Skeletal muscle satellite cell (primary cell): ENCODE data around the gene CIDEB.

Experiments used
- H3K27me3 ChIP-seq: 2 replicates; pipeline ENCODE4 v1.7.0; 2013; ENCODE audit warnings: low read length; ENCODE audit not compliant: control insufficient read depth, insufficient read depth
- H3K36me3 ChIP-seq: 2 replicates; pipeline ENCODE4 v1.7.0; 2013; ENCODE audit warnings: mild to moderate bottlenecking, control low read depth, low read length; ENCODE audit not compliant: insufficient read depth
- H3K4me1 ChIP-seq: 2 replicates; pipeline ENCODE4 v1.7.0; 2013; ENCODE audit warnings: low read length; ENCODE audit not compliant: control insufficient read depth, insufficient read depth
- H3K4me2 ChIP-seq: 2 replicates; pipeline ENCODE4 v1.7.0; 2013; ENCODE audit warnings: mild to moderate bottlenecking, low read length
- H3K4me3 ChIP-seq: 2 replicates; pipeline ENCODE4 v1.7.0; 2013; ENCODE audit warnings: low read length
- H3K9ac ChIP-seq: 2 replicates; pipeline ENCODE4 v1.7.0; 2013; ENCODE audit warnings: mild to moderate bottlenecking, low read depth, low read length, moderate library complexity
- H3K9me3 ChIP-seq: replicated peaks from 2 replicates; pipeline ENCODE4 v1.7.0; 2013; ENCODE audit warnings: mild to moderate bottlenecking, control low read depth, low read length

CIDEB gene

DNA sequence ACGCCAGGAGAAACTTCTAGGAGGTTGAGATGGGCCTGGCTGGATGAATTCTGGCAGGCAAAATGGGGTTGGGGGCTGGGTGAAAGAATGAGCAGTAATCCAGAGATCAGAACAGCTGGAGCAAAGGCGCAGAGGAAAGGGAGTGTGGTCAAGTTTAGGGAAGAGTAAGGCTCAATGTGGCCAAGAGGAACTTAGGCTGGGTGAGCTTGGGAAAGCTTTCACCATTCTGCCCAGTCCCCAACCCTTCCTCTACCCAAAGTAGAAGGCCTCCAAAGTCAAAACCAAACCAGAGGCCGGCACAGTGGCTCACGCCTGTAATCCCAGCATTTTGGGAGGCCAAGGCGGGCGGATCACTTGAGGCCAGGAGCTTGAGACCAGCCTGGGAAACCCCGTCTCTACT, 26.1 kb downstream of the CIDEB start:
- no peak overlapping the region for H3K9ac ChIP-seq

DNA sequence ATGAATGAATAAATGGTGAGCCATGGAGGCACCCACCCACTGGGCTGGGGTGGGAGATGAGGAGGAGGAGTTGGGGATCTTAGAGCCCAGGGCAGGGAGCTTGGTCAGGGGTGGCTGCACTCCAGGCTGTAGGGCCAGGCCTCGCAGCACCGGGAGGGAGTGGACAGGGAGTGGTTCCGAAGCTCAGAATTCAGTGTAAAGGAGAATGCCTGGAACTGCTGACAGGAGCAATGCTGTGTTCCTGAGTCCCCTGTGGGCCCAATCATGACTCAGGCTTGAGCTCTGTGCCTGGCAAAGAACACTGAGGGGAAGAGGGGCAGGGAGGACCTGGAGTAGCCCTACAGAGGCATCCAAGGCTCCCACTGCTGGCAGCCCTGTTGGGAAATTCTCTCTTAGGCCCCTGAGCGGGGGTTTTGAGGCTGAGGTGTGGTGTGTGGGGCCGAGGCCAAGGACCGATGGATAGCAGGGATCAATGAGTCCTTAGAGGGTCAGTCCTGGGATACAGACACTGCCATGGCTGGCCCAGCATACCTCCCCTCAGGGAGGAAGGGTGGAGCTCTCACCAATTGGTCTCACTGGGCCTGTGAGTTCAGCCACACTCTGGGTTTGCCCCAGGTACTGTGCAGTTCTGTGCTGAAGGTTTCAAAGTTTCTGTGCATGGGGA, 26.8 kb downstream of the CIDEB start:
- Histone ChIP-seq H3K4me3 (no peak overlapping the region), H3K4me2 (no peak overlapping the region), H3K9me3 (no peaks in the 10 kb centered on the region), H3K36me3 (no peaks in the 10 kb centered on the region), H3K4me1 (no peaks in the 10 kb centered on the region), H3K9ac (no peak overlapping the region), H3K27me3 (no peaks in the 10 kb centered on the region)

More for the DNA sequence above, 26.1 kb downstream of the CIDEB start:
- Histone ChIP-seq H3K4me1 (no peaks in the 10 kb centered on the region), H3K4me2 (no peak overlapping the region), H3K9me3 (no peaks in the 10 kb centered on the region), H3K27me3 (no peaks in the 10 kb centered on the region), H3K36me3 (no peaks in the 10 kb centered on the region), H3K4me3 (no peak overlapping the region)

DNA sequence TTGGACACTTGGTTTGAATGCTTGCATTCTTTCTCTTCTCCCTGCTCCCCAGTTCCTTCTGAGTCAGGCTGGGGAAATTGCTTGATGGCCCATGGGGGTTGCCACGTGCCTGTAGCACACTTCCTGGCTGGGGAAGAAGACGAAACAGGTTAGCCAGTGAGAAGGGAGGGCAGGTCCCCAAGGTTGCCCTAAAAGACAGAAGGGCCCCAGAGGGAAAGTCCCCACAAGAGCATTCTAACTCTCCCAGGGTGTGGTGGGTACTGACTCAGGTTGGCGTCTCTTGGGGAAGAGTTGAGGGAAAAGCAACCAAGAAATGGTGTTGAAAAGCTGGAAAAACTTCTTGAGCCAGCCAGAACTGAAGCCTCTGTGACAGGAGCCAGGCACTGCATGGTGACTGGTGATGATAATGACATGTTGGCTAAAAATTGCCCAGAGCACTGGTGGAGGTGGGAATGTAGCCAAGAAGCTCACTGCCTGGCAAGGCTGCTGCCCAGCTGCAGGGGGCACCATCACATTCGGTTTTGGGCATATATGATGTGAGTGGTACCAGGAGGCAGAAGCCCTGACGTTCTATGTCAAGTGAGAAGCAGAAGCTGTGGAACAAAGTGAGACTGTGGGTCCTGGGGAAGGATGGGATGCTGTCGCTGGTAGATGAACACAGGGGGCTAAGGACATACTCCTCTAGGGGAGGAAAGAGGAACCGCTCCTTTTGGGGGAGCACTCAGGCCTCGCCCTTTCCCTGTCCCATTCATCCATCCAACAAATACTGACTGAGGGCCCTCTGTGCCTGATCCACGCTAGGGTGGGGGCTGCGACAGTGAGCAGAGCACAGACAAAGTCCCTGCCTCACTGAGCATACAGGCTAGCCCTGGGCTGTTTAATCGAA, 28.2 kb downstream of the CIDEB start:
- peak overlapping the region; percentile 0 for H3K4me2 ChIP-seq
- no peaks in the 10 kb centered on the region for H3K4me1 ChIP-seq
- H3K4me3 ChIP-seq: no peak overlapping the region
- no peaks in the 10 kb centered on the region for H3K27me3 ChIP-seq
- no peaks in the 10 kb centered on the region for H3K36me3 ChIP-seq
- H3K9ac ChIP-seq: no peak overlapping the region
- H3K9me3 ChIP-seq: no peaks in the 10 kb centered on the region

DNA sequence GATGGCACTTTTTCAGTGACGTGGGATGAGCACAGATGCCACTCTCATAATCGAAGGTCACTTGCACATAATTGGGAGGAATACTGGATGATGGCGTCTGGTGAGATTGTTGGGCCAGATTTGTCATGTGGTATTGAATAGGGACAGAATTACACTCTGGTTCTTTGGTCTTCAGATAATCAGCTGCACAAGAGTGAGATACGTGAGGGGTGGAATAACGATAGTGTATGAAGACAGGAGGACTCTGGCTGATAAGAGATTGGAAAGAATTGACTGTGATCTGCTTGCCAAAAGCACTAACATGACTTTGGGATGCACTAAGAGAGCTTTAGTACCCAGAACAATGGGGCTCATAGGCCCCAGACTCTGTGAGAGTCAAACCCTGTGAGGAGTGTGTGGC, 29.4 kb downstream of the CIDEB start:
- Histone ChIP-seq H3K4me3 (no peak overlapping the region), H3K4me2 (no peak overlapping the region), H3K9me3 (no peaks in the 10 kb centered on the region), H3K4me1 (no peaks in the 10 kb centered on the region), H3K9ac (no peak overlapping the region), H3K36me3 (no peaks in the 10 kb centered on the region), H3K27me3 (no peaks in the 10 kb centered on the region)

DNA sequence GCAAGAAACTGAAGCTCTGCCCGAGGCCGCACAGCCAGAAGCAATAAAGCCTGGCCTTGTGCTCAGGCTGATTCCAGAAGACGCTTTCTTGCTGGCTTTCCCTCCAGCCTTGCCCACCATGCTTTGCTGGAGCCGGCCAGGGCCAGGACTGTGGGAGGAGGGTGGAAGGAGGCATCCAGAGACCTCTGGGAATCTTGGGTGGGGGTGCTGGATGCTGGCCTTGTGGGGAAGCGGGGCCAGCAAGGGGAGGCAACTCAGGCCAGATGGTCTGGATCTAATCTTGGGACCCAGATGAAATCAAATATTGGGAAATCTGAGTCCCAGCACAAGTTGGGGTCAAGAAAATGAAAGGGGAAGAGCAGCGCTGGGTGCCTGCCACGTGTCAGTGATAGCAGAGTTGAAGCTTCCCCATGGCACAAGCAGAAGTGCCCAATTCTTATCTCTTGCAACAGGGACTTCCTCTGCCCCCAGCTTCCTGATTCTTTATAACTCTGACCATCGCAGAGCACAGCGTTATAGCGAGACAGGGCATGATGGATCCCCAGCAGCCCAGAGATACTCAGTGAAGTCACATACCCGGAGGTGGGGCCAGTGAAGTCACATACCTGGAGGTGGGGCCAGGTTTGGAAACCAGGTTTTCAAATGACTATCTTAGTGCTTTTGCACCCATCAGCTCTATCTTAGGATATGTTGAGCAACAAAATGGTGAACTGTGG, 30.0 kb downstream of the CIDEB start:
- no peak overlapping the region for H3K4me3 ChIP-seq
- H3K9ac ChIP-seq: no peak overlapping the region
- no peaks in the 10 kb centered on the region for H3K27me3 ChIP-seq
- H3K4me2 ChIP-seq: no peak overlapping the region
- no peaks in the 10 kb centered on the region for H3K4me1 ChIP-seq
- H3K9me3 ChIP-seq: no peaks in the 10 kb centered on the region
- H3K36me3 ChIP-seq: no peaks in the 10 kb centered on the region

DNA sequence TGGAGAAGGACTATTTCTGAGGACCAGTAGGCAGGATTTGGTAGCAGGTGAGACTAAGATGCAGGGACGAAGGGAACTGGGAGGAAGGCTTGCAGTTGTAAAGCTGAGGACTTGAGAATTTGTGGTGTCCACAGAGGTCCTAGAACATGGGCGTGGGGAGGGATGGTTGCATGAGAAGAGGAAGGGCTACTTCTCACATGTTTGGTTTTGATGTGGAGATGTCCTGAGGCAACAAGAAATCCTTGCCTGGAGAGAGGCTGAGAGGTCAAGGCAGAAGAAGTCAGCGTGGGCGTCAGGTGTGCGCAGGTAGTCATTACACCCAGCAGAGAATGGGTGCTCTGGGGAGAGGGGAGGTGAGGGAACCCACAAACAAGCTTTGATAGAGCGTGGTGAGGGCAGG, 30.7 kb downstream of the CIDEB start:
- no peaks in the 10 kb centered on the region for H3K36me3 ChIP-seq
- H3K4me1 ChIP-seq: no peaks in the 10 kb centered on the region
- H3K4me2 ChIP-seq: no peak overlapping the region
- no peaks in the 10 kb centered on the region for H3K9me3 ChIP-seq
- H3K27me3 ChIP-seq: no peaks in the 10 kb centered on the region
- H3K4me3 ChIP-seq: no peak overlapping the region
- H3K9ac ChIP-seq: no peak overlapping the region

DNA sequence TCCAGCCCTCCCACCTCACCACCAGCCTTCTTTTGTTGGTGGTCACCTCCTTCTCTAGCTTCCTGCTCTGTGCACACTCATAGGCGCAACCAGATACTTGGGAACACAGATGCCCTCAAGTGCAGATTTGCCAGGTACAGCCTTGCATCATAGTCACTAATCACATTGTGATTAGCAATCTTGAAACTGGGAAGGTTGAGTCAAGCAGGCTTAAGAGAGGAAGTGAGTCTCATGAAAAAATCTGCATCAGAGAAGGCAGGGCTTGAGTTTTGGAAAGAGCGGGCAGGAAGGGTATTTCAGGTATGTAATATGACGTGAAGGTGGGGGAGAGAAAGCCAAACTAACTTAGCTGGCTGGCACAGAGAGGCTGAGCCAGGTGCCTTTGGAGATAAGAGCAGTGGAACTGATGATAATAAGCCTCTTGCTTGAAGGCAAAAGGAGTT, 33.7 kb downstream of the CIDEB start:
- Histone ChIP-seq H3K9me3 (no peaks in the 10 kb centered on the region), H3K9ac (no peak overlapping the region), H3K4me3 (no peak overlapping the region), H3K4me2 (no peak overlapping the region), H3K4me1 (peaks cover 9% of the 10 kb centered on the region), H3K27me3 (no peaks in the 10 kb centered on the region), H3K36me3 (no peaks in the 10 kb centered on the region)

DNA sequence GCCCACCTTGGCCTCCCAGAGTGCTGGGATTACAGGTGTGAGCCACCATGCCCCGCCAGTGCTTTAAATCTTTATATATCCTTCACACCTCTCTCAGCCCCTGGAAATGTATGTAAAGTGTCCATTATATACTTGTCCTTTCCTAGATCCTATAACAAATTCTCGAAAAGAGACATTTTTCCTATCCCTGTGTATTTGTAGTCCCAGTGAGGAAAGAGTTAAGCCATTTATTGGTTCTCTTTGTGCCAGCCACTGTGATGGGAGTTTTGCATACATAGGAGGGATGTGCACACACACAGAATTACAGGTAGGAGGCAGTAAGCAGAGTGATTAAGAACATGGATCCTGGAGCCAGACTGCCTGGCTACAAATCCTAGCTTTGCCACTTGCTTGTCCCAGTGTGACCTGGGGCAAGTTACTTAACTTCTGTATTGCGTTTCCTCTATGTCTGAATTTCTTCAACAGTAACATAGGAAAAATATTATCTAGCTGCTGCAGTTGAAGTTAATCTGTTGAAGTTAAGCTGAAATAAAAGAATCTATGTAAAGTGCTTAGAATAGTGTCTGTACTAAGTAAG, 34.3 kb downstream of the CIDEB start:
- Histone ChIP-seq H3K4me3 (no peak overlapping the region), H3K4me2 (no peak overlapping the region), H3K9ac (no peak overlapping the region), H3K9me3 (no peaks in the 10 kb centered on the region), H3K36me3 (peaks cover 4% of the 10 kb centered on the region), H3K4me1 (peaks cover 9% of the 10 kb centered on the region), H3K27me3 (no peaks in the 10 kb centered on the region)

DNA sequence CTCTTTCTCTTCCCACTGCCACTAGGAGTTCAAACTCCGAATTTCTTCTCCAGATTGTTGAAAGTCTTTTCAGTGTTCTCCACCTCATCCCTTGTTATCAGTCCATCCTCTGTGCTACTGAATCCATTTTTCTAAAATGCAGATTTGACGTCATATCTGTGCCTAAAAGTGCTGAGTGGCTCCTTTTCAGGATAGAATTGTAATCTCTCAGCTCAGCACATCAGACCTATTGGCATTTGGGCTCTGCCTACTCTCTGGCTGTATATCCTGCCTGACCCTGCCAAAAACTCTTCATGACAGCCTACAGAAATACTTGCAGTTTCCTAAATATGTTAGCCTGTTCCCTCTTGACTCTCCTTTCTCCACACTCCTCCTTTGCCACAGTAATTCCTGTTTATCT, 35.3 kb downstream of the CIDEB start:
- Histone ChIP-seq H3K4me3 (no peak overlapping the region), H3K4me2 (no peak overlapping the region), H3K4me1 (peaks cover 9% of the 10 kb centered on the region), H3K36me3 (peaks cover 9% of the 10 kb centered on the region), H3K27me3 (no peaks in the 10 kb centered on the region), H3K9ac (no peak overlapping the region), H3K9me3 (no peaks in the 10 kb centered on the region)

DNA sequence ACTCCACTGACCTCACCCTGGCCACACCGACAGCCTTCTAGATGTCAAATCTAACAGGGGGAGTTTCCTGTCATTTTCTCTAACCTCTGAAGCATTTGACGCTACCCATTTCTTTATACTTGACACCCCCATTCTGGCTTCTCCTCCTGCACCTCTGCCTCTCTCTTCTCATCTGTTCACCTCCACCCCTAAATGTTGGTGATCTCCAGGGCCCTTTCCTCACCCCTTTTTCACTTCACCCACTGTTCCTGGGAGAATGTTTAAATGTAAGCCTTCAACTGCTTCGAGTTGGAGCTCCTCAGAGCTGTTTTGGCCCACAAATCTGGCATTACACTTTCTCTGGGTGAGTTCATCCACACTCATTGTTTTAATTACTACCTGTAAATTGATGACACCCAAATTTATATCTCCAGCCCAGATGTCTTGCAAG, 35.9 kb downstream of the CIDEB start:
- peak overlapping the region; percentile 100 for H3K9ac ChIP-seq
- no peaks in the 10 kb centered on the region for H3K9me3 ChIP-seq
- H3K4me2 ChIP-seq: peak overlapping the region; percentile 99
- H3K4me1 ChIP-seq: peaks cover 9% of the 10 kb centered on the region
- H3K4me3 ChIP-seq: peak overlapping the region; percentile 95
- no peaks in the 10 kb centered on the region for H3K27me3 ChIP-seq
- peaks cover 13% of the 10 kb centered on the region for H3K36me3 ChIP-seq

DNA sequence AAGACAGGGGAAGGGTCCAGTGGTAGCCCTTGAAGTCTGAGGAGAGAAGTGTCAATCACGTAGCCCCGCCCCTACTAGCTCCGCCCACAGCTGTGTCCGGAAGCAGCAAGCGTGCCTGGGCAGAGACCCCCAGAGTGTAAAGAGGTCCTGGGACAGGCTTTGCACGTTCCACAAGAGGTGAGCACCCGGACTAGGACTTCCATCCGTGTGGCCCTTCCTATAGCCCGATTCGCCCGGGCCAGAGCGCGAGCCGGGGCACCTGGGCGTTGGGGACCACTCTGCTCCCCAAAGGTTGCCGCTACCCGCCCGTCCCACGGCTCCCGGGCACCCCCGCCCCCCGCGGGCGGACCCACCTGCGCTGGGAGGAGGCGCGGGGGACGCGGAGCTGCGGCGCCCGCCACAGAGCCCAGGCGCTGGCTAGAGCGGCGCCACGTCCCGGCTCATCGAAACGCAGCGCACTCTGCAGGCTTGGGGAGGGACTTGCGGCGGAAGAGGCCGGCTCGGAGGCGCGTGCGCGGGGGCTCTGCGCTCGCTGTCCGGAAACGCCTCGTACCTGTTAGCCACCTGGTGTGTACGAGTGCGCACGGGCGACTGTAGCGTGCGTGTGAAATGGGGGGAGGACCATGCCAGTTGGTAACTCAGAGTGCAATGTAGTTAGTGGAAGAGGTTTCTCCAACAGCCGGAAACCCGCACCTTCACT, 36.5 kb downstream of the CIDEB start, which contains the start of gene RABGGTA:
Gene RABGGTA, minus strand, starts transcription at position 464 of the 700 bp plus-strand sequence. CDS start 482 bp downstream, outside the sequence.
- peak within 1 kb of the TSS; percentile 99 for H3K4me2 ChIP-seq

More for the DNA sequence above, 36.5 kb downstream of the CIDEB start, which contains the start of gene RABGGTA:
- Histone ChIP-seq H3K4me1 (peaks cover 9% of the 10 kb centered on the region), H3K9ac (peak within 1 kb of the TSS; percentile 100), H3K36me3 (peaks cover 17% of the 10 kb centered on the region), H3K4me3 (peak within 1 kb of the TSS; percentile 95), H3K9me3 (no peaks in the 10 kb centered on the region), H3K27me3 (no peaks in the 10 kb centered on the region)
